HG02973 (cell line): ENCODE results near the gene ACTG2.
"Not testable (repeated sequence)": the region's sequence is repeated elsewhere in the genome, so short reads cannot be mapped to it uniquely, and the experiment has no call there.

Experiments used
- ATAC-seq: cut with Tn5 transposase; IDR thresholded peaks from one replicate; pipeline ENCODE4 v1.9.1; 2021; ENCODE audit warnings: moderate library complexity; ENCODE audit not compliant: unreplicated experiment

Gene ACTG2

DNA sequence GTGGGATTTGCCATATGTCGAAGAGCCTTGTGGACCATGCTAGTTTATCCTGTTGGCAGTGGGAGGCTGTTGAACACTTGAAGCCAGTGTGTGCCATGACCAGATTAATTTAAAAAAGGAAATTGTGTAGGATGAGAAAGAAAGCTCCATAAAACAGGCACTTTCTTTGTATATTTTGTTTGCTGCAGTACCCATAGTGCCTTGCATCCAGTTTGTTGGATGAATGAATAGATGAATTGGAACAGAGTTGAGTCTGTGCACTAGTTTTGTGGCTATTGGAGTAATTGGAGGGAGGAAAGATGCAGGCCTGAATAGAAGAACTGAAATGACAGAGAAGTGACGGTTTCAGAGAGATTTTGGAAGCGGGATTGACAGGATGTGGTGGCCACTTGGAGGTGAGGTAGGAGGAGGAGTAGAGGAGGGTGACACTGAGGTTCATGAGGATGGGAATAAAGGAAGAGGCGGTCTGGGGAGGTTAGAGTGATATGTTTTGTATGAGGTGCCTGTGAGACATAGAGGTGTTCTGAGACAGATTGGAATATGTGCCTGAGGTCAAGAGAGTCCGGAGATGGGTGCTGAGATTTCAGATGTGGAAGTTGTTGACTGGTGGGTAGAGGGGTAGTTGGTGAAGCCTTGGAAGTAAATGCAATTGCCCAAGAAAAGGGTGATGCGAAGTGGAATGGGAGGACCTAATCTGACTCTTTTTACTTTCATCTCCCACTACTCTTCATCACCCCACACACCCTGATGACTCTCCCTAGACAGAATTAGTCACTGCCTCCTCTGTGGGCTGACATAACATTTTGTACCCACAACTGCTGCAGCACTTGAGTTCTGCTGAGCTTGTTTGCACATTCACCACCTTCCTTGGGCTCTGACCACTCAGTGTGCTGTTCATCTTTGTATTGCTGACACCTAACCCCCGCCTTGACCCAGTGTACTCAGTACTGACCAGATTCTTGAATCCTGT, 39.0 kb downstream of the ACTG2 start:
- ATAC-seq: no peak

- ATAC-seq: no peak
Observed at GRCh38 chr2:73933194-73933593, 40.4 kb downstream of the ACTG2 start.

DNA sequence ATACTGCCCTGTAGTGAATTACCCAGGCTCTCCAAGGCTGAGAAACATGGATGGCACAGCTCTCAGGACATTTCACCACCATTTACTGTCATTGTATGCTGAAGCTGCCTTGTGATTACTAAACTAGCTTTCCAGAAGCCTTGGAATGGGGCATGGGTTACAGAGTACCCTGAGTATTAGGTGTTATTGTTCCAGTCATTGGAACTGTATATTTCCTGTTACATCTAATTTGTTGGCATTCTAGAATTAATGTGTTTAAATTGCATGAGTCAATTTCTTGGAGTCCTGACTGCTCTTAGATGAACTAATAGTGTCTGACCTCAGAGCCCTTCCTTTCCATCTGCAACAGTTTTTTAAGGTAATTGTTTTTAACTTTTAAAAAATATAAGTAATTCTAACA, 42.8 kb downstream of the ACTG2 start:
- no peak for ATAC-seq

GRCh38 chr2:73937103-73937885, 44.5 kb downstream of the ACTG2 start:
- no peak for ATAC-seq

- no peak for ATAC-seq
Observed at GRCh38 chr2:73937899-73938298, 45.1 kb downstream of the ACTG2 start.

GRCh38 chr2:73938718-73939352, 46.0 kb downstream of the ACTG2 start:
- no peak for ATAC-seq

DNA sequence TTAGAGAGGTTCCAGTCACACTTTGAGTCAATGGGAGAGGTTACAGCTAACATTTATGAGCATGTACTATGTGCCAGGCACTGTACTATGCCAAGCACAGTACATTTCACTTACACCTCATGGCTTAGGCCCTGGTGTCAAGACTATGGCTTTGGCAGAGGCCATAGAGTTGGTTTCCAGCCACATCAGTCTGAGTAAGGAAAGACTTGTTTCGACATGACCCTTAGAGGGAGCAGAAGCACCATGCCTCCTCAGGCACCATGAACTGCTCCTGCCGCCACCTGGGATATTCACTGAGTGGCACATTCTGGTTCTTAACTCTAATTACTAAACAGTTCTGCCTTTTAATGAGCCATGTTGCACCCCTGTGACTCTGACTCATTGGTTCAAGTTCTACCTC, 46.6 kb downstream of the ACTG2 start:
- ATAC-seq: no peak

DNA sequence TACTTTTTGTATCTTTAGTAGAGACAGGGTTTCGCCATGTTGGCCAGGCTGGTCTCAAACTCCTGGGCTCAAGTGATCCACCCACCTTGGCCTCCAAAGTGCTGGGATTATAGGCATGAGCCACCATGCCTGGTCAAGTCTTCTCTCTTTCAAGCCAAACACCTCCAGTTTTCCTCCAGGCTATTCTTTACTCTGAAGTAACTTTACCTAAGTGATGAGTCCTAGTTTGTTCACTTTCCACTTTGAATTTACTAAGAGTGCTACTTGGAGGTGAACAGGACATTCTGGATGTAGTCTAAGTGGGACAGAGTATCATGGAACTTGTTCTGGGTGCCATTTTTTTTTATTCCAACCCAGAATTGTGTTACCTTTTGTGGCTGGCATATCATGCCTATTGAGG, 47.3 kb downstream of the ACTG2 start:
- ATAC-seq: not testable (repeated sequence)

DNA sequence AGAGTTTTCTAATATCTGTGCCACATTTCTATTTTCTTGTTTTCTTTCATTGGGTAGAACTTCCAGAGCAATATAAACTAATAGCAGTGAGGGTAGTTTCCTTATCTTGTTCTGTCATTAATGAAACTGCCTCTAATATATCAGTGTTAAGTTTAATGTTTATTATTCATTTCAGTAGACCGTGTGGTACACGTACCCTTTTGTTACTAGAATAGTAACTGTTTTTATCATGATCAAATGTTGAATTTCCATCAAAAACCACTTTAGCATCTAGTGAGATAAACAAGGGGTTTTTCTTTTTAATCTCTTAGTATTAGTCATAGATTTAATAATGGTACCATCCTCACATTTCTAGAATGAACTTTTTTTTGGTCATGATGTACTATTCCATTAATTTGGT, 49.9 kb downstream of the ACTG2 start:
- no peak for ATAC-seq

- ATAC-seq: no peak
Observed at GRCh38 chr2:73944714-73945113, 51.9 kb downstream of the ACTG2 start.

DNA sequence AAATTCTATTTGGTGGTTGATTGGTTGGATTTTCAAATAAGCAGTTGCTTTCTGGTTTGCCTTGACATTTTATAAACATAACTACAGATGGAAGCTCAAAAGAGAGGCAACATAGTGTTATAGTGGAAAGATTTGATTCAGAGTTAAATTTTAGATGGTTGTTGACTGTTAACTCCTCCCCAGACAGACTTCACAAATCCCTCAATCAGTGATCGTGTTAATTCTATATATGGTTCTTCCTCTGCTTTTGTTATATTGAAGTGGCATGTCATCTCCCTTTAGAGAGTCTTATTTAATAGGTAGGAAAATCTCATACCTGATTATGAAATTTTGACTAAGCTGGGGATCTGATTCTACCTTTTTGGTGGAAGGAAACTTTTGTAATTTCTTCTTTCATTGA, 53.4 kb downstream of the ACTG2 start:
- no peak for ATAC-seq

DNA sequence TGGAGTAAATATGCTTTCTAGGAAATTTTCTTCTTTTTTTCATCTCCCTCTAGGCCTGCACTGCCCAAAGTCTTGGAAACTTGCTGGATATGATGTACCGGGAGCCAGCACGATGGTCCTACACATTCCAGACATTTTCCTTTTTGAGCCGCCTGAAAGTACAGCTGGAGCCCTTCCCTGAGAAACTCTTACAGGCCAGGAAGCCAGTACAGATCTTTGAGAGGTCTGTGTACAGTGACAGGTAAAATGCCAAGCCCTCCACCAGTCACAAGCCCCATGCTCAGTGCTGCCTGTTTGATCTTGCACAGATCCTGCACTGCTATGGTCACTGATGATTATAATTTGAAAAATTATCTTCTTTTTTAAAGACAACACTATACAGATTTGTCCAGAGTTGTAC, 53.9 kb downstream of the ACTG2 start:
- ATAC-seq: no peak

DNA sequence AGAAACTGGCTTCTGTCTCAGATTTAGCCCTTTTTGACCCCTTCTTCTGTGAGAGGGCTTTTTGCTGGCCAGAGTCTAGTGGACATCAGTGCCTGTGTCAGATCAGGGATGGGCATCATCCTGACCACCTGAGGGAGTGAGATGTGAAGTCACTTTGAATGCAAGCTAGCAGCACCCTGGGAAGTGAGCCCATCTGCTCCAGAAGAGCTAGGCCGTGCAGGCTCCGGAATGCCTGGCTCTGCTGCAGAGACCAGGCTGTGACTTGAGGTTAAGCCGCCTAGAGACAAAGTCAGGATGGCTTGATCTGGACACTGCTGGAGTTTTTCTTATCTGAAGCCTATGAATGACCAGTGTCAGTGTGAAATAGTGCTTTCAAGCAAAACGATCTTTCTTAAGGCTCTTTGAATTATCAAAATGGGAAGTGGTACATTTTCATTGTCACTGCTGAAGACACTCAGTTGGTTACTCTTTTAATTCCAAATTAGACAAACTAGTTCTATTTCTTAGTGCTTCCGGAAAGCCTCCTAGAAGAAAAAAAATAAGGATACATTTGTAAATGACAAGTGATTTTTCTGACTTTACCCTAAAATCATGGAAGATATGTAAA, 54.7 kb downstream of the ACTG2 start:
- ATAC-seq: no peak

DNA sequence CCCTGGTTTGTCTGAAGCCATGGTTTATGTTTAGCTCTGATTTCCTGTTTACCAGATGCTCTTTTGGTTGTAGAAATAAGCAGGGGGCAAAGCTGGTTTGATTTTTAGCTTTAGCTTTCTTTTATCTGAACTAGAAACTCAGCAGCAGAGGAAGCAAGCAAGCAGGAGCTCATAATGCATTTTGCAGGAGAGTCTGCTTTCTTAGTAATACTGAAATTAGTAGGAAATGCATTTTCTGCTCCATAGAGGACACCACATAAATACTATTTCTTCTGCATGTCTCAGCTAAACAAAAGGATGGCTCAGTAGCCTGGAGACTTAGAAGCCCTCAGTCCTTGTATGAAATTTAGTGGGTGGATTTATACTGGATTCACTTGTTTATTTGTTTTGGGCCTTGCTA, 57.0 kb downstream of the ACTG2 start:
- no peak for ATAC-seq

GRCh38 chr2:73952499-73953446, 60.0 kb downstream of the ACTG2 start:
- no peak for ATAC-seq

DNA sequence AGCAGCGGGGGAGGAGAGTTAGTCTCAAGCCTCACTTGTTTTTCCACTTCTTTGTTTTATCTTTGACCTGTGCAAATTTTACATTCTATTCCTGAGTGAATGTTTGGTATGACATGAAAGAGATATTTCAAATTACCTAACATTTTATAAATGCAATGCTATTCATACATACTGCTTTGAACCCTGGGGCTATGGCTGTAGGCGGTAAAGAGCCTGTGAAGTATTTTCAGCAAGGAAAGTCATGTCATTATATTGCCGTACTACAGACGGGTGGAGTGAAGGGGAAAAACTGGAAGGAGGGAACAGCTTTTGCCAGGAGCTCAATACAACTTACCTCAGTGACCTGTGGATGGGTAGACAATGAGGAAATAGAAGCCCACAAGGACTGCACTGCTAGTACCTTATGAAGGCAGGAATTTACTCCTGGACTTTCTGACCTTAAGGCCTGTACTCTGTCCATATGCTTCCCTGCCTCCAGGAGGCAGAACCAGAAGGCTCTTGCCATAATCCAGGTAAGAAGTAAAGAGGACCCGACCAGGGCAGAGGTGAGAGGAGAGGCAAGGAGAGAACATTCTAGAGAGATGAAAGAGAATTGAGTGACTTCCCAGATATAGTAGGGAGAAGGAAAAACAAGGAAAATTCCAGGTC, 63.5 kb downstream of the ACTG2 start:
- ATAC-seq: no peak

DNA sequence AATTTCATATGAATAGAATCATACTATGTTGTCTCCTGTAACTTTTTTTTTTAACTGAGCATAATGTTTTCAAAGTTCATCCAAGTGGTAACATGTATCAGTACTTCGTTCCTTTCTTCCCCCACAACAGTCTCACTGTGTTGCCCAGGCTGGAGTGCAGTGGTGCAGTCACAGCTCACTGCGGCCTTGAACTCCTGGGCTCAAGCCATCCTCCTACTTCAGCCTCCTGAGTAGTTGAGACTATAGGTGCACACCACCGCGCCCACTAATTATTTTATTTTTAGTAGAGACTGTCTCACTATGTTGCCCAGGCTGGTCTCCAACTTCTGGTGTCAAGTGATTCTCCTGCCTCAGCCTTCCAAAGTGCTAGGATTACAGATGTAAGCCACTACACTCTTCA, 68.5 kb downstream of the ACTG2 start:
- ATAC-seq: no peak

DNA sequence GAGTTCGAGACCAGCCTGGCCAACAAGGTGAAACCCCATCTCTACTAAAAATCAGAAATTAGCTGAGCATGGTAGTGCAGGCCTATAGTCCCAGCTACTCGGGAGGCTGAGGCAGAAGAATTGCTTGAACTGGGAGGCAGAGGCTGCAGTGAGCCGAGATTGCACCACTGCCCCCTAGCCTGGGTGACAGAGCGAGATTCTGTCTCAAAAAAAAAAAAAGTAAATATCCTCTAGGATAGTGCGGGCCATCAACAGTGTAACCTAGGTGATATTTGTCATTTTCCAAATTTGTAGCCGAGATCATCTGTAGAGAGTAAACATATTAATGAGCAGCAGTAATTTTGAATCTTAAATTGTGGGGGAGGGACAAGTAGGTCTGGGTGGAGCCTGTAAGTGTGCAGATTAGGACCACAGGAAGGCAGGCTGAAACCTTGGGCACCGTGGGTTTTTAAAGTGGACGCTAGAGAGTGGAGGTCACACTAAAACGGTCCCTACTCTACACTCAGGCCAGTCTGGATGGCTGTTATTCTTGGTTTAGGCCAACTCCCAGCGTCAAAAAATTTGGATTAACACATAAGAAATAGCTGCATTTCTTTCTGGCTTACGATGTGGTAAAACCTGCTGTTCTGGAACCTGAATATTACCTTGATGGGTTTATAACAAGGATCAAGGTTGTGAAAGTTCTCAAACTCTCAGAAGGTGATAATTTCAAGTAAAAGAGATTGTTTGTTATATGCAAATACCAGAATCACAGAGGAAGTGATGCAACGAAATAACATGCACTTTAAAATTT, 69.2 kb downstream of the ACTG2 start:
- no peak for ATAC-seq

GRCh38 chr2:73962798-73963197, 70.0 kb downstream of the ACTG2 start:
- ATAC-seq: no peak
